IPS-NIHi7 (cell line): ENCODE measurements around the gene OCA2.

Experiments used
- DNase-seq: peaks from one replicate; pipeline ENCODE4 v3.0.0; 2012; ENCODE audit warnings: mixed read lengths; ENCODE audit errors: extremely low spot score

The OCA2 gene

DNA sequence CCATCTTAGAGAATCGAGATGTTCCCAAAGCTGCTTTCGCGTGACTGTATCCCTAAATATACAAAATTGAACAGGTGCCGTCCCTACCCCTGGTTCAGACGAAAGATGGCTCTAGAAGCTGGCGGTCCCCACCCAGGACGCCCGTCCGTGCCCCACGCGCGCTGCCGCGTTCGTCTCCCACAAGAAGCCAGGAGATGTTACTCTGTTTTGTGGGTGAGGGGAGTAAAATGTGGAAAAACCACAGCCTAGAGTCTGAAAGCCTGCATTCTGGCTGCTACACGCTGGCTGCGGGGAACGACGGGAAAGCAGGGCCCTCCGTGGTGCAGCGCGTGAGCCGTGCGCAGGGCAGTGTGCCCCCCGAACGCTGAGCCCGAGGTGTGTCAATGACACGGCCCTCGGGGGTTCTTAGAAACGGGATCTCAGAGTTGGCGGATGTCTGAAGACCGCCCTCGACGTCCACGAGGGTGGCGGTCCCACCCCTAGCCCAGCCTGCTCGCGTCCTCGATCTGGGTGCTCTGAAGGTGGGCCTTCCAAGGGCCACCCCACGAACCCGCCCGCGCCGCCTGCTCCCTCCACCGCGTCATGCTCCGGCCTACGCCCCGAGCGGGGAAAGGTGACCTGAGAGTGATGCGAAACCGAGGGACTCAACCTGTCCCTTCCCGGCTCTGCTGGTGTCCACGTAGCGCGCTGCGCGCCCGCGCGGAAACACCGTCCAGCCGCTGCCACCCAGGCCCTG is 95.6 kb downstream of the OCA2 start:
- DNase-seq = no peak

DNA sequence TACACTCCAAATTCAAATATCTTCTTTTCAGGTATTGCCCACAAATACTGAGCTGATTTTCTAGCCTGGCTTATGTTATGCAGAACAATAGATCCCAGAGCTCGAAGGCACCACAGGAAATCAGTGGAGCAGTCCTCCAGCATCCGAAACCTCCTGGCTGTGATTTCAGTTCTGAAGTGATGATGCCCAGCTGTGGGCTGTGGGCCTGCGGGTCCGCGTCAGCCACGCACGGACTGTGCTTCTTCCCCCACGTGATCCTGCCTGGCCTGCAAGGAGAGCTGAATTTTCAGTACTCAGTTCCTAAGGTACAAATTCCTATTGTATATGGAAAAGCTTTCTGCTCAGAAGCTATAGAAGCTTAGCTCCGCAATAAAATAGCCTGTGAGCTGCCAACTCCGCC is 96.2 kb downstream of the OCA2 start:
- no peak for DNase-seq

DNA sequence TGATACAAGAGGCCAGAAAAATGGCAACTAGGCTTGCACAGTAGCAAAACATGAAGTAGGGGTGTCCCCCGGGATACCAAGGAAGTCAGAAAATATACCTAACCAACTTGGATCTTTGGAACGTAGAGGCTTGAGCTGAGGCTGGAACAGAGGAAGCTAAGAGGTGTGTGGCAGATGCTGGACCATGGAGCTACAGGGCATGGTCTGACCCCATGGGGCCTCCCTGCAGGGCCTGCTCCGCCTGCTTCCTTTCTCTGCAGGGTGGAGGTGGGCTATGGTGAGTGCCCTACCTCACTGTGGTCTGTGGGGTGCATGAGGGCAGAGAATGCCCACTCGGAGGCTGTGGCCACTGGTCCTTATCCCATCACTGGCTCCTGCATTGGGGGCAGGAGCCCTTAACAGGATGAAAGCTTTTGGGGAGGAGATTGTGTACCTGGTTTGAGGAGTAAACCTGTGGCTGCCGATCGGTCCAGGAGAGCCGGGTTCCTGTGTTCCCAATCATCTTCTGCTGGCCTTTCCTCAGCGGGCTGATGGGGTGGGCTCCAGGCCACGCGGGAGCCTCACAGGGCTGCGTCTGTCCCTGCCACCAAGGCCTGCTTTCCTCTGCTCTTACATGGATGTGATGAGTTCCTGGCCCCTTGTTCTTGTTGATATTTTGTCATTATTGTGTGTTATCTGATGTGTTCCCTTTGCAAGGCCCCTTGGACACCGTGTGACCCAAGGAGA is 96.8 kb downstream of the OCA2 start:
- no peak for DNase-seq

DNA sequence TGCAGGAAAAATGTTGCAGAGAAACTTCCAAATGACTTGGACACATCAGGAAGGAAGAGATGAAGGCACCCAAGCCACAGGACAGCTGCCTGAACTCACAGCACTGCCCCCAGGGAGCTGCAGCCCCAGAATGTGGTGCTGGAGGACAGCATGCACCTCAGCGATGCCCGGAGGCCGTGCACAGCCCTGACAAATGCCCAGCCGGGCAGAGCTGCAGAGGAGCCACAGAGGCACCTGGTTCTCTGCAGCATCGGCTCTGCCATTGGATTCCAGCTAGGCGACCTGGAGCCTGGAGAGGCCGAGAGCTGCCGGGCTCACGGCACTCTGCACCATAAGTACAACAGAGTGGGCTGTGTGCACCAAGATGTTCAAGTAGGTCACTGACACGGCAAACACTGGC is 97.5 kb downstream of the OCA2 start:
- DNase-seq = peak; percentile 7

DNA sequence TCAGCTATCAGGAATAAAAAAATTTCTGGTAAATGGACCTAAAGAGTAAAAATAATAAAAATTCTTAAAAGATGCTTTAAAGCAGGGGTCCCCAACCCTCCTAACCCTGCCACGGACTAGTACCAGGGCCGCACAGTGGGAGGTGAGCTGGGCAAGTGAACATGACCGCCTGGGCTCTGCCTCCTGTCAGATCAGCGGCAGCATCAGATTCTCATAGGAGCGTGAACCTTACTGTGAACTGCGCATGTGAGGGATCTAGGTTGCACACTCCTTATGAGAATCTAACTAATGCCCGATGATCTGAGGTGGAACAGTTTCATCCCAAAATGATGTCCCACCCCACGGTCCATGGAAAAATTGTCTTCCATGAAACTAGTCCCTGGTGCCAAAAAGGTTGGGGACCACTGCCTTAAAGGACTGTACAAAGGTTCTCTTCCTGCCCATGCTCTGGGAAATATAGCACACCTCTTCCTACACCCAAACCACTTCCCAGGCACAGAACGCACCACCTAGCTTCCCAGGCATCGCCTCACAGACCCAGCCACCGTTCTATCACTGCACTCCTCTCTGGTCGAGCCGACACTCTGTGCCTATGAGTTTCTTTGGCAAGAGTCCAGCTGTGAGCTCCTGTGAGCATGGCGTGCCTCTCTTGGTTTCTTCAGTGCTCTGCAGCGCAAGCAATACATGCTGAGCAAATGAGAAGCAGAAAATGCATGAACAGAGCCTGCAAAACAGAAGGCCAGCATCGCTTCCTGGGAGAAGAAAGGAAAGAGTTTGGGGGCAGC is 104.9 kb downstream of the OCA2 start:
- DNase-seq = no peak

DNA sequence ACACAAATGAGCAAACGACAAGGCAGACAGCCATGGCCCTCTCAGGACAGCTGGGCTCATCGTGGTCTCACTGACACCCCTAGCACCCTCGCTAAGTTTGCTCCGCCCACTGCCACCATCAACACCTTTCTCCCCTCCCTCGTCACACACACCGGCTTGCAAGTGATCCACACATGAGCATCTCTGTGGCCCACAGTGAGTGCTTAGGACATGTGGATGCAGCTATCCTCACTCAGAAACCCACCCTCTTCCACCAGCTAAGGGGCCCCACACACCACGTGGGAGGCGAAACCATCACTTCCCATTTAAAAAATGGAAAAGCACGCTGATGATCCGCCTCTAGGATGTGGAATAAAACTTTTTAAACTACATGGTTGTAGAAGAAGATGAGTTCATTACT is 105.6 kb downstream of the OCA2 start:
- DNase-seq = no peak

DNA sequence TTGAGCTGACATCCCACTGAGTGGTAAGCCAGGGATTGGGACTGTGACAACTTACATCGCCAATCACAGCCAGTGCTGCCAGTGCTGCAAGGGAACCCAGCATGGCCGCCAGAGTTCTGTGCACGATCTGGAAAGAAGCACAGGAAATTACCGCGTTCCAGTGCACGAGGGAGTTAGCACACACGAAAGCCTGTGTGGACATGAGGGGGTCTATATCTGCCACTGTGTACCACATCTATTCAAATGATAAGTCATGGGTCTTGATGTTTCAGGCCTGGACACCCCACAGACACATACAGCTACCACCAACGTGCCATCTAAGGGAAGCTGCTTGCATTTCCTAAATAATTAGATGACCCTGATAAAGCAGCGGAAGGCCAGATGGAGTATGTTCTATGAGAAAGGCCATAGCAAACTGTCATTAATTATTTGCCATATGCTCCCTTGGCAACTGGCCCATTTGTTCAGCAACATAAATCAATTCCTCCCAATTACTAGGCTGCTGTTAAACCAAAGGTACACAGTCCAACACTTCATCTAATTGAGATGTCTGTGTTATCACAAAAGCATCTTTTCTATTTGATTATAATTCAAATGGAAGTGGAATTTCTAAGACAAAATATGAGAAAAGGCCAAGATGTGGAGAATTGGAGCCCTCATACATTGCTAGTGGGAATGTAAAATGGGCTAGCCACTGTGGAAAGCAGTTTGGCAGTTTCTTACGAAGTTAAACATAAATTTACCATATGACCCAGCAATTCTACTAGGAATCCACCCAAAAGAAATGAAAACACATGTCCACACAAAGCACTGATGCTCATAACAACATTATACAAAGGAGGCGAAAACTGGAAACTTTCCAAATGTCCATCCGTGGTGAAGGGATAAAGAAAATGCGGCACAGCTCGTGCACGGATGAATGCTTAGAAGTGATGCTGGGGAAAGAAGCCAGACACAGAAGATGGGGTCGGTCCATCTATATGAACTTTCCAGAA is 108.3 kb downstream of the OCA2 start:
- DNase-seq = no peak

DNA sequence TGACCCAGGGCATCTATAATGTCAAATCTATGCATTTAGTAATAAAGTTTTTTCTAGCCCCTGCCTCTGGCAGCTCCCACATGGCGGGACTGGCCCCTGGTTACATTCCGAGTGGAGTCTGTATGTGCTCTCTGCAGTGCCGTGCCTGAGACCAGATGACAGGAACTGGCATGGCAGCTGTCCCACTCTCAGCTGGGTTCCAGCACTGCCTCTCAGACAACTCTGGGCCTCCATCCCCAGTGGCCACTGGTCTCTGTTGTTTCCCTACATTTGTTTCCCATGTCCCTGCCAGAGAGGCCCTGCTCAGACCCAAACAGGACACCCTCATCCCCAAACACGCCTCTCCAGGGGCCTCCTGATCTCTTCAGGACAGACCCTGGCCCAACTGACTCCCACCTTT is 109.3 kb downstream of the OCA2 start:
- DNase-seq = no peak

DNA sequence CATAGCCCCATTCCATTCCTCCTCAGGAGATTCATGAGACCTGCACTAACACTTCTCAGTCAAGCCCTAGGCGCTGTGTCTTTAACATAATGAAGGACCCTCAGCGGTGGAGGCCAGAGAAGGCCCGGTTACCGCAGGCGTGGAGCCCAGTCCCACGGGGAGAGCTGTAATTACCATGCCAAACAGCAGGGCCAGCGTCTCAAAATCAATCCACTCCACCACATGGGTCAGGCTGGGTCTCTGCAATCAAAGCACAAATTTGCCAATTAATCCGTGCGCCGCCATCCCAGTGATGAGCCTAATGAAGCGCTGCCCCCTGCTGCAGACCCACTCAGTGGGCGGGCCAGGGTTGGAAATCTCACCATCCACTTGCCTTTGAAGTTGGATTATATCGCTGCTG is 109.7 kb downstream of the OCA2 start:
- DNase-seq = no peak

DNA sequence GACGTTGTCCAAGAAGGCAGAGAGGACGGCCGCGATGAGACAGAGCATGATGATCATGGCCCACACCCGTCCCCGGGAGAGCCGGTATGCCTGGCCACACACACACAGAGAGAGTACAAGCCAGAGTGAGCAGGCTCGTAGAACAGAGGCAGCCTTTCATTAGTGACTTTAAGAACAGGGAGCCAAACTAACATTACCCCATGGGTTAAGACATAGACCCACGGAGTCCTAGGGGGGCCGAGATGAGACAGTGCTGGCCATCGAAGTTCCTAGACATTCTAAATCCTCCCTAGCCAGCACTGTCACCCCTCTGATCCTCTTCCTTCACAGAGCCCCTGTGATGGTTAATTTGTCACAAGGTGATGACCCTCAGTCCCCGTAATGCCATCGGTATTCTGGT is 114.0 kb downstream of the OCA2 start:
- no peak for DNase-seq

DNA sequence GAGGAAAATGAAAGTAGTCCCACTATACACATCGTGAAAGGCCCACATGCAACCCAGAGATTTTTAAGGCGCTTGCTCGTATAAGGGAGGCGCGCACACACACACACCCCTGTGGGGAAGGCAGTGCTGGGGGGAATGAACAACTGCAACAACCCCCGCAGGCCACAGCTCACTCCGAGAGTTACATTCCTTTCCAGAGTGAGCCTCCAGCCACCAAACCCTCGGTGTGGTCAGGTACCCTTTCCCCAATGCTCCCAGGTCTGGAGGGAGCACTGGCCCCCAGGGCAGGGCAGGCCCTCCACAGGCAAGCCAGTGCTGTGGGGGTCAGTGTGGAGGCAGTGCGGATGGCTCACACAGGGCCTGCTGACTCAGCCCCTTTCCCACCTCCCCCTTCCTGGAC is 115.6 kb downstream of the OCA2 start:
- DNase-seq = no peak

DNA sequence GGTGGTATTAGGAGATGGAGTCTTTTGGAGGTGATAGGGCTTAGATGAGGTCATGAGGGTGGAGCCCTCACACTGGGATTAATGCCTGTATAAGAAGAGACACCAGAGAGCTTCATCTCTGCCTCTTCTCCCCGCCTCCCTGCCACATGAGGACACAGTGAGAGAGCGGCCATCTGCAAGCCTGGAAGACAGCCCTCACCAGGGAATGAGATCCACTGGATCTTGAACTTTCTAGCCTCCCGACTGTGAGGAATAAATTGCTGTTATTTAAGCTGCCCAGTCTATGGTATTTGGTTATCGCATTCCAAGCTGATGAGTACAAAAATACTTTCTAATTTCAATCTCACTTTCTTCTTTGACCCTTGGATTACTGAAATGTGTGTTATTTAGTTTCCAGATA is 121.4 kb downstream of the OCA2 start:
- DNase-seq = no peak

DNA sequence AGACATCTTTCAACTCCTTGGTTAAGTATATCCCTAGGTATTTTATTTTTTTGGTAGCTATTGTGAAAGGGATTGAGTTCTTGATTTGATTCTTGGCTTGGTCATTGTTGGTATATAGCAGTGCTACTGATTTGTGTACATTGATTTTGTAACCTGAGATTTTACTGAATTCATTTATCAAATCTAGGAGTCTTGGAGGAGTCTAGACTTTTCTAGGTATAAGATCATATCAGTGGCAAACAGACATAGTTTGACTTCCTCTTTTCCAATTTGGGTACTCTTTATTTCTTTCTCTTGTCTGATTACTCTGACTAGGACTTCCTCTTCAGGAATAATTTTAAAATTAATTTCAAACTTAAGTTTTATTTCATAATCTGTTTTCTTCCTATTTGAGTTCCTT is 125.2 kb downstream of the OCA2 start:
- no peak for DNase-seq

DNA sequence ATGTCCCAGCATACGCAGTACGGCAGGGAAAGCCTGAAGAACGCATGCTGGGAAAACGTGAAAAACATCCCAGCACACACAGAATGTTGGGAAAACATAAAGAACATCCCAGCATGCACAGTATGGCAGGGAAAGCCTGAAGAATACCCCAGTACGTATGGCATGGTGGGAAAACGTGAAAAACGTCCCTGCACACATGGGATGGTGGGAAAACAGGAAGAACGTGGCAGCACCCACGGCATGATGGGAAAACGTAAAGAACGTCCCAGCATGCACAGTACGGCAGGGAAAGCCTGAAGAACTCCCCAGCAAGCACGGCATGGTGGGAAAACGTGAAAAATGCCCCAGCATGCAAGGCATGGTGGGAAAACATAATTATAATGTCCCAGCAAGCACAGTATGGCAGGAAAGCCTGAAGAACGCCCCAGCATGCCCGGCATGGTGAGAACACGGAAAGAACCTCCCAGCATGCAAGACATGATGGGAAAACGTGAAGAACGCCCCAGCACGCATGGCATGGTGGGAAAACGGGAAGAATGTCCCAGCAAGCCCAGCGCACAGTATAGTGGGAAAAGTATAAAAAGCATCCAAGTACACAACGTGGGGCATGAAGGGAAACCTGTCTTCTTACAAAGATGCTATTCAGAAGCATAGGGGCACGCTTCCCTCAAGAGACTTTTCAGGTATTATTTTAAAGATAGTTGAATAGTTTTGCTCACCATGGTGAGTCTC is 128.3 kb downstream of the OCA2 start:
- DNase-seq = no peak

DNA sequence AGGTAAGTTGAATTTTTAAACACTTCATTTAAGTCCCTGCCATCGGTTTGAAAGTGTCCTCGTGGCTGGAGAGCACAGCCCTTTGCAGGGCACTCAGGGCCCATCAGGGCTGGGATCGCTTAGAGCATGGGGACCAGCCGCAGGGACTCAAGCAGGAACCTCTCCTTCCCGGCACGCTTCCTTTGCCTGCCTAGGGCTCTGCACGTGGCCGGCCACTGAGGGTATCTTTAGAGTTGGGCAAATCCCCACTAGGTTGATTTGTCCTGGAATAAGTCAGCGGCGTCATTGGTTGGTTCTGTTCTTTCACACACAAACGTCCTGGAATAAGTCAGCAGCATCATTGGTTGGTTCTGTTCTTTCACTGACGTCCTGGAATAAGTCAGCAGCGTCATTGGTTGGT is 131.6 kb downstream of the OCA2 start:
- DNase-seq = no peak

DNA sequence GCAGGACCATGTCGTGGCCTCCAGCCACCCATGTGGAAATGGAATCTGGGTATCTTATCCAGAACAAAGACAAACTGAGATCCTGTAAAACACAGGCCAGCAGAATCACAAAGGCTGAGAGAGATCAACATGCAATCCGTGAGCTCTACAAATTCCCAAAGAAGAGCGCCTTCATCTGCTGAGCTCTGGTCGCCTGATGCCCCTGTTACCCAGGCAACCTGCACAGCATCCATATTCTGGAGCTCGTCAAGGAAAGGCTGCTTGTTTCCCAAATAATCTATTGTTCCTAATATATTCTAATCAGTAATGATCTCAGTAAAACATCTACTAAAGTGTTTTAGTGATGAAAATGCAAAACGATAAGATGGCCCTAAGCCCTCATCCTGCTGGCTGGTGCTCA is 133.6 kb downstream of the OCA2 start:
- DNase-seq = no peak

DNA sequence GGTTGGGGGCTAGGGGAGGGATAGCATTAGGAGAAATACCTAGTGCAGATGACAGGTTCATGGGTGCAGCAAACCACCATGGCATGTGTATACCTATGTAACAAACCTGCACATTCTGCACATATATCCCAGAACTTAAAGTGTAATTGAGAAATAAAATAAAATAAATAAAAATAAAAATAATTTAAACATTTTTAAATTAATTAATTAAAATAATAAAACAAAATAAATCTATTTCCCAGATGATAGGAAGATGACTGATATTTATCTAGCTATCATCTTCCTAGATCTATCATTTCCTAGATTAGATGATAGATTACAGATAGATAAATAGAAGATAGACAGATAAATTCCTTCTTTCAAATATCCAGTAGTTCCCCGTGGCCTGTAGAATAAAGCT is 137.3 kb downstream of the OCA2 start:
- no peak for DNase-seq

DNA sequence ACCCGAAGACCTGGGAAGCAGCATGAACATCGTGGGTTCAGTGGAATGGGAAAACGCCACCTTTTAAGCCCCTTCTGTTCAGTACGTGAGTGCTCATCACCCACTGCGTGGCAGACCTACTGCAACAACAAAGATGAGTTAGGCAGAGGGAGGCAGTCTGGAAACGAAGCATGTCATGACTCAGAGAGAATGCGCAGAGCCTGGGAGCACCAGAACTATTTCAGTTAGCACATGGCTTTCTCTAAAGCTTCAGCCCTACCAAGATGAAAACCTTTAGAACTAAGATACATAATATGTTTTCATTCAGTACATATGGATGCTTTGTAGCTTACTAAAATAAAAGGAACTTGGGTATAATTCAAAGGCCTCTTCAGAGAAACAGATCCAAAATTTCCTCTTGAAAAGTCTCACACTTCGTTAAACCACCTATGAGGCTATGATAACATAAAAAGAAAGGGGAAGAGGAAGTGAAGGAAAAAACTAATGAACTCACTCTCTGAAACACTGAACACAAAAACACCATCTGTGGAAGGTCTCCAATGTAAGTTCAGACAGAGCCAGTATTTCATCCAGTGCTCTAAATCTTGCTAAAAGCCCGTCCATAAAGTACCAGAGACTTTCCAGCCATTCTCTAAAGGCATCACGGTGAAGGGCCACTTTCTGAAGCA is 140.1 kb downstream of the OCA2 start:
- DNase-seq = no peak

DNA sequence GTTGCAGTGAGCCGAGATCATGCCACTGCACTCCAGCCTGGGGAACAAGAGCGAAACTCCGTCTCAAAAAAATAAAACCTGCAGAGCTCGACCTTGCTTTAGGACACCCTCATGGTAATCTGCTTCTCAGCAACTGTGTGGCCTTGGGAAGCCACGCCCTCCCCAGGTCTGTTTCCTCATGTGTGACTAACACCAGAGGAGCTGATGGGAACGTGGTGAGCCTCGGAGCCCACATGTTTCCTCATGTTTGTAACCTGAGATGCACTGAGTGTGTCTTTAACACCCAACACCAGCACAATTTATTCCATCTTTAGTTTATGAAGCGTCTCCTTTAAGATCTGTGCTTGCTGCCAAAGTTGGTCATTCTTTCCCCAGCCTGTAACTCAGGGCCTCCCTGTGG is 142.8 kb downstream of the OCA2 start:
- no peak for DNase-seq

DNA sequence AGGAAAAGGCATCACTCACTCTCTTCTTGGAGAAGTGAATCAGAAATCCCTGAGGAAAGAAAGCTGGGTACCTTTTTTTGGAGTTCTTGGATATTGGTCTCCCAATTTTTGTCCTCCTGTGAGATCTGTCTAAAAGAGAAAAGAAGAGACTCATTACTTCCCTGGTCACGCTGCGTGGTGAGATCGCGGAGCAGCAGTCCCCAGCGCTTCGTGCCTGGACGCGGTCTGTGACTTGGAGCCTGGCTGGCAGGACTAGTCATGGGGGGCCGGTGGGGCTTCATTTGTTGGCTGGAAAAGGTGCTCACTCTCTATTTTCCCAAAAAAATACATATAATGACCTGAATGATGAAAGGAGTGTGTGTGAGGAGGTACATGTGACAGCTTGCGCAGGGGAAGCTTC is 144.0 kb downstream of the OCA2 start:
- no peak for DNase-seq
